BE2C (cell line): ENCODE measurements around the gene MYEOV.

Experiments
- DNase-seq: peaks from one replicate; pipeline ENCODE4 v3.0.0-alpha.2; 2020
- H3K27me3 ChIP-seq: fragments of 250-450 bp; sonication (Bioruptor Pico); 2 replicates; pipeline ENCODE4 v1.5.1; 2020; ENCODE audit warnings: mild to moderate bottlenecking
- H3K36me3 ChIP-seq: fragments of 250-450 bp; sonication (Bioruptor Pico); 2 replicates; pipeline ENCODE4 v1.5.1; 2020; ENCODE audit warnings: mild to moderate bottlenecking
- H3K4me1 ChIP-seq: fragments of 250-450 bp; sonication (Bioruptor Pico); 2 replicates; pipeline ENCODE4 v1.5.1; 2020
- H3K4me3 ChIP-seq: 2 replicates; pipeline ENCODE4 v1.5.1; 2011; ENCODE audit warnings: low read depth, low read length
- H3K9me3 ChIP-seq: fragments of 250-450 bp; sonication (Bioruptor Pico); 2 replicates; pipeline ENCODE4 v1.5.1; 2020
- CTCF ChIP-seq: IDR thresholded peaks from 2 replicates; pipeline ENCODE4 v1.5.1; 2012; ENCODE audit warnings: mild to moderate bottlenecking, low read depth, low read length

MYEOV gene

GRCh38 chr11:69264486-69264885 is 29.5 kb upstream of the MYEOV start:
- no peaks in the 10 kb centered on the region for H3K27me3 ChIP-seq
- DNase-seq = no peak
- no peak for TF ChIP-seq CTCF
- no peak overlapping the region for H3K4me3 ChIP-seq
- H3K4me1 ChIP-seq = peaks cover 3% of the 10 kb centered on the region; the same call in 1 of the 2 replicates
- H3K9me3 ChIP-seq = no peaks in the 10 kb centered on the region
- no peaks in the 10 kb centered on the region for H3K36me3 ChIP-seq

- no peak for DNase-seq
- Histone ChIP-seq H3K27me3 (no peaks in the 10 kb centered on the region), H3K4me3 (no peak overlapping the region), H3K9me3 (no peaks in the 10 kb centered on the region), H3K4me1 (peaks cover 3% of the 10 kb centered on the region; the same call in 1 of the 2 replicates), H3K36me3 (no peaks in the 10 kb centered on the region)
- no peak for TF ChIP-seq CTCF
Observed at GRCh38 chr11:69265210-69265609, 28.7 kb upstream of the MYEOV start.

- TF ChIP-seq CTCF = no peak
- H3K27me3 ChIP-seq = no peaks in the 10 kb centered on the region
- no peaks in the 10 kb centered on the region for H3K9me3 ChIP-seq
- H3K4me1 ChIP-seq = peaks cover 3% of the 10 kb centered on the region
- DNase-seq = no peak
- H3K4me3 ChIP-seq = no peak overlapping the region
- no peaks in the 10 kb centered on the region for H3K36me3 ChIP-seq
Observed at GRCh38 chr11:69265911-69266510, 27.9 kb upstream of the MYEOV start.

- TF ChIP-seq CTCF = no peak
Observed at GRCh38 chr11:69267395-69267805, 26.6 kb upstream of the MYEOV start.

GRCh38 chr11:69268911-69269310 is 25.0 kb upstream of the MYEOV start:
- Histone ChIP-seq H3K4me3 (no peak overlapping the region), H3K4me1 (peaks cover 1% of the 10 kb centered on the region), H3K9me3 (no peaks in the 10 kb centered on the region), H3K27me3 (no peaks in the 10 kb centered on the region), H3K36me3 (no peaks in the 10 kb centered on the region)
- TF ChIP-seq CTCF = no peak
- no peak for DNase-seq

More at GRCh38 chr11:69267395-69267805, 26.6 kb upstream of the MYEOV start:
- H3K4me3 ChIP-seq = no peak overlapping the region
- no peaks in the 10 kb centered on the region for H3K27me3 ChIP-seq
- peaks cover 3% of the 10 kb centered on the region for H3K4me1 ChIP-seq
- no peaks in the 10 kb centered on the region for H3K9me3 ChIP-seq
- no peak for DNase-seq
- H3K36me3 ChIP-seq = no peaks in the 10 kb centered on the region

- no peak for TF ChIP-seq CTCF
- no peaks in the 10 kb centered on the region; the same call in 1 of the 2 replicates for H3K4me1 ChIP-seq
- DNase-seq = no peak
- H3K36me3 ChIP-seq = no peaks in the 10 kb centered on the region
- no peak overlapping the region for H3K4me3 ChIP-seq
- no peaks in the 10 kb centered on the region for H3K9me3 ChIP-seq
- H3K27me3 ChIP-seq = no peaks in the 10 kb centered on the region
Observed at GRCh38 chr11:69269388-69269787, 24.6 kb upstream of the MYEOV start.
